H1 (cell line): ENCODE results near the gene TM9SF3. TPM values are rescaled to one million over a fixed set of nuclear protein-coding genes. Genes with fewer than 3 reads are reported as not detected.

ENCODE experiments used
- CTCF ChIA-PET: fragments of 300-600 bp; sonication (Branson Sonifier 250); formaldehyde crosslinking; loops from one replicate; lab custom pipeline; 2021; ENCODE audit not compliant: partially characterized antibody; lab: Charles Lee
- POLR2A ChIA-PET: fragments of 300-600 bp; sonication (Branson Sonifier 250); formaldehyde crosslinking; loops from one replicate; lab custom pipeline; 2021; ENCODE audit warnings: inconsistent platforms; ENCODE audit not compliant: partially characterized antibody; lab: Charles Lee
- DNase-seq, 2 experiments: peaks; one replicate each; pipeline versions ENCODE4 v3.0.0 to v3.0.0-alpha.2; 2010 to 2022; ENCODE audit warnings: low spot score in 2 of 2, low read depth in 1 of 2, mixed read lengths in 1 of 2
- FAIRE-seq: peaks from 2 replicates; lab custom pipeline; 2011; peaks lifted over from hg19 to GRCh38; lab: Jason Lieb, UNC
- H2AFZ ChIP-seq: 2 replicates; pipeline ENCODE4 v1.8.1; 2012; ENCODE audit warnings: low read length, inconsistent platforms
- H2AK5ac ChIP-seq: 2 replicates; pipeline ENCODE4 v1.6.1; 2013; ENCODE audit warnings: low read depth, low read length
- H2BK120ac ChIP-seq: replicated peaks from 2 replicates; pipeline ENCODE3; 2013; ENCODE audit warnings: low read depth, low read length, inconsistent platforms
- H2BK12ac ChIP-seq: 2 replicates; pipeline ENCODE4 v1.6.1; 2013; ENCODE audit warnings: low read depth, low read length
- H2BK15ac ChIP-seq: 2 replicates; pipeline ENCODE4 v1.6.1; 2013; ENCODE audit warnings: low read length
- H2BK20ac ChIP-seq: 2 replicates; pipeline ENCODE4 v1.6.1; 2013; ENCODE audit warnings: low read length
- H2BK5ac ChIP-seq: 2 replicates; pipeline ENCODE4 v1.6.1; 2013; ENCODE audit warnings: low read depth, low read length
- H3K14ac ChIP-seq: 2 replicates; pipeline ENCODE4 v1.6.1; 2013; ENCODE audit warnings: inconsistent platforms; ENCODE audit not compliant: insufficient read length
- H3K18ac ChIP-seq: 2 replicates; pipeline ENCODE4 v1.6.1; 2013; ENCODE audit warnings: low read length; ENCODE audit errors: extremely low read depth
- H3K23ac ChIP-seq: 2 replicates; pipeline ENCODE4 v1.6.1; 2013; ENCODE audit warnings: inconsistent platforms; ENCODE audit not compliant: insufficient read length
- H3K23me2 ChIP-seq: 2 replicates; pipeline ENCODE4 v1.6.1; 2013; ENCODE audit warnings: low read depth, low read length
- H3K27ac ChIP-seq: 2 replicates; pipeline ENCODE4 v1.6.1; 2011; ENCODE audit warnings: low read depth, low read length, inconsistent platforms
- H3K27me3 ChIP-seq, 4 experiments: replicated peaks in 1 of 4; 1 replicate in 1 of 4; 2 replicates in 3 of 4; pipeline versions ENCODE4 v1.6.1 to v1.8.1; 2011 to 2013; ENCODE audit warnings: low read length in 3 of 4, mild to moderate bottlenecking in 3 of 4, inconsistent platforms in 2 of 4, mixed read lengths in 2 of 4, moderate library complexity in 1 of 4; ENCODE audit not compliant: control insufficient read depth in 3 of 4, insufficient read depth in 3 of 4; ENCODE audit errors: extremely low read depth in 1 of 4
- H3K36me3 ChIP-seq, 4 experiments: 2 replicates each; pipeline versions ENCODE4 v1.6.1 to v1.8.1; 2011 to 2013; ENCODE audit warnings: mild to moderate bottlenecking in 4 of 4, low read length in 3 of 4, moderate library complexity in 2 of 4, control low read depth in 1 of 4, inconsistent platforms in 1 of 4; ENCODE audit not compliant: insufficient read depth in 4 of 4, control insufficient read depth in 2 of 4
- H3K4ac ChIP-seq: replicated peaks from 2 replicates; pipeline ENCODE3; 2013; ENCODE audit warnings: low read length, low read depth, mixed read lengths, inconsistent platforms; ENCODE audit not compliant: insufficient read length
- H3K4me1 ChIP-seq, 4 experiments: replicated peaks in 1 of 4; 1 replicate in 1 of 4; 2 replicates in 3 of 4; pipeline versions ENCODE4 v1.6.1 to v1.8.1; 2011 to 2013; ENCODE audit warnings: low read length in 3 of 4, inconsistent platforms in 2 of 4, mixed read lengths in 1 of 4; ENCODE audit not compliant: insufficient read depth in 4 of 4, control insufficient read depth in 3 of 4
- H3K4me2 ChIP-seq, 2 experiments: 2 replicates each; pipeline versions ENCODE4 v1.6.1 to v1.8.1; 2011 to 2013; ENCODE audit warnings: low read depth in 2 of 2, low read length in 2 of 2, control low read depth in 1 of 2, inconsistent platforms in 1 of 2, mild to moderate bottlenecking in 1 of 2; ENCODE audit not compliant: insufficient read depth in 1 of 2
- H3K4me3 ChIP-seq, 4 experiments: fragments of 200-600, 300-600 bp in 1 of 4; sonication (generic), shearing (Covaris generic), sonication (Bioruptor Twin) in 1 of 4; 2 replicates each; pipeline versions ENCODE4 v1.5.1 to v1.8.1; 2011 to 2016; ENCODE audit warnings: low read length in 4 of 4, low read depth in 3 of 4, control low read depth in 2 of 4, inconsistent platforms in 2 of 4, mild to moderate bottlenecking in 2 of 4, mixed read lengths in 1 of 4, moderate library complexity in 1 of 4; ENCODE audit not compliant: insufficient read depth in 2 of 4; ENCODE audit errors: extremely low read depth in 1 of 4
- H3K56ac ChIP-seq: replicated peaks from 2 replicates; pipeline ENCODE3; 2013; ENCODE audit warnings: low read depth, mild to moderate bottlenecking, mixed read lengths, low read length, inconsistent platforms; ENCODE audit not compliant: insufficient read length
- H3K79me1 ChIP-seq: 2 replicates; pipeline ENCODE4 v1.6.1; 2013; ENCODE audit warnings: low read depth, low read length, control low read depth
- H3K79me2 ChIP-seq, 2 experiments: 2 replicates each; pipeline versions ENCODE4 v1.6.1 to v1.8.1; 2012 to 2013; ENCODE audit warnings: low read length in 2 of 2, mild to moderate bottlenecking in 2 of 2, inconsistent platforms in 1 of 2; ENCODE audit not compliant: insufficient read depth in 2 of 2, control insufficient read depth in 1 of 2
- H3K9ac ChIP-seq, 4 experiments: replicated peaks in 1 of 4; 1 replicate in 1 of 4; 2 replicates in 3 of 4; pipeline versions ENCODE4 v1.6.1 to v1.8.1; 2011 to 2013; ENCODE audit warnings: low read depth in 3 of 4, low read length in 3 of 4, control low read depth in 2 of 4, mild to moderate bottlenecking in 2 of 4, moderate library complexity in 2 of 4, inconsistent platforms in 1 of 4; ENCODE audit errors: extremely low read depth in 1 of 4
- H3K9me3 ChIP-seq, 2 experiments: 2 replicates each; pipeline versions ENCODE4 v1.6.1 to v1.8.1; 2012 to 2013; ENCODE audit warnings: mild to moderate bottlenecking in 2 of 2, moderate library complexity in 2 of 2, control low read depth in 1 of 2, inconsistent platforms in 1 of 2, low read depth in 1 of 2, low read length in 1 of 2, mixed read lengths in 1 of 2; ENCODE audit not compliant: insufficient read depth in 2 of 2
- H4K20me1 ChIP-seq, 2 experiments: replicated peaks in 1 of 2; 2 replicates each; pipeline versions ENCODE3 to v1.8.1; 2011 to 2013; ENCODE audit warnings: inconsistent platforms in 2 of 2, low read length in 2 of 2, mild to moderate bottlenecking in 1 of 2; ENCODE audit not compliant: insufficient read depth in 2 of 2, control insufficient read depth in 1 of 2
- H4K5ac ChIP-seq: 2 replicates; pipeline ENCODE4 v1.6.1; 2013; ENCODE audit warnings: low read length, low read depth, mixed read lengths, inconsistent platforms; ENCODE audit not compliant: insufficient read length
- H4K8ac ChIP-seq: 2 replicates; pipeline ENCODE4 v1.8.0; 2013; ENCODE audit warnings: mild to moderate bottlenecking, moderate library complexity, low read length, inconsistent platforms; ENCODE audit not compliant: insufficient read depth; ENCODE audit errors: extremely low read depth
- H4K91ac ChIP-seq: replicated peaks from 2 replicates; pipeline ENCODE3; 2013; ENCODE audit warnings: low read length, mixed read lengths, inconsistent platforms; ENCODE audit not compliant: insufficient read length
- BACH1 ChIP-seq: IDR thresholded peaks from 2 replicates; pipeline ENCODE4 v1.6.1; 2012; ENCODE audit warnings: low read length, improper control_type of control experiment
- BRCA1 ChIP-seq: IDR thresholded peaks from 2 replicates; pipeline ENCODE4 v1.6.1; 2012; ENCODE audit warnings: low read depth, low read length, improper control_type of control experiment
- CTBP2 ChIP-seq: IDR thresholded peaks from 2 replicates; pipeline ENCODE4 v1.7.0; 2011; ENCODE audit warnings: borderline replicate concordance, mild to moderate bottlenecking, moderate library complexity, mixed read lengths, low read length; ENCODE audit not compliant: insufficient read depth, insufficient read length
- RAD21 ChIP-seq, 2 experiments: IDR thresholded peaks in 1 of 2; conservative IDR thresholded peaks in 1 of 2; 2 replicates each; pipeline ENCODE4 v1.6.1; 2011; ENCODE audit warnings: low read depth in 2 of 2, low read length in 2 of 2, improper control_type of control experiment in 1 of 2, inconsistent platforms in 1 of 2, mild to moderate bottlenecking in 1 of 2, moderate library complexity in 1 of 2
- RXRA ChIP-seq: IDR thresholded peaks from 2 replicates; pipeline ENCODE4 v1.6.1; 2011; ENCODE audit warnings: low read depth, mild to moderate bottlenecking, low read length, moderate library complexity; ENCODE audit not compliant: insufficient read depth
- SIN3A ChIP-seq, 2 experiments: IDR thresholded peaks in 1 of 2; conservative IDR thresholded peaks in 1 of 2; 2 replicates each; pipeline ENCODE4 v1.6.1; 2011 to 2012; ENCODE audit warnings: low read length in 2 of 2, improper control_type of control experiment in 1 of 2, low read depth in 1 of 2, mild to moderate bottlenecking in 1 of 2
- TBP ChIP-seq: IDR thresholded peaks from 2 replicates; pipeline ENCODE4 v1.6.1; 2011; ENCODE audit warnings: low read depth, low read length, improper control_type of control experiment
- TCF12 ChIP-seq: IDR thresholded peaks from 2 replicates; pipeline ENCODE4 v1.6.1; 2011; ENCODE audit warnings: low read depth, mild to moderate bottlenecking, low read length
- WGBS, 2 experiments: shearing (Covaris generic) in 1 of 2; methylation state at CpG; one replicate each; pipeline versions ENCODE4 v1.1.6 to v1.1.7; 2013 to 2015; ENCODE audit warnings: low lambda C conversion rate in 2 of 2, mixed read lengths in 2 of 2, inconsistent platforms in 1 of 2, low coverage in 1 of 2, missing lambda C conversion rate in 1 of 2; ENCODE audit not compliant: insufficient replicate concordance in 2 of 2, insufficient coverage in 1 of 2, insufficient read length in 1 of 2; ENCODE audit errors: extremely low coverage in 1 of 2, missing lambda C conversion rate in 1 of 2; 5-methylcytosine and 5-hydroxymethylcytosine counted together
- polyA plus RNA-seq, 7 experiments: library from polyadenylated mRNA; depleted of rRNA in 3 of 7; stranded (reverse) in 5 of 7; unstranded in 2 of 7; fragments of >200 nt in 5 of 7; fragments of 200-250 nt in 2 of 7; gene quantifications; 1 replicate in 5 of 7; 2 replicates in 1 of 7; 4 replicates in 1 of 7; pipeline versions ENCODE4 v1.2.1 to v1.2.3, GENCODE V29; 2011 to 2013; ENCODE audit warnings: missing spikeins in 2 of 7, mixed read lengths in 2 of 7
- total RNA-seq: library from RNA; stranded (reverse); fragmentation: NEBNext Ultra II Directional; extraction: Animal tissue kit (Norgen Biotek cat#: 25700); gene quantifications from 2 replicates; pipeline ENCODE4 v1.2.1, GENCODE V29; 2021

Gene TM9SF3
- total and polyA plus RNA-seq, 2 of the 8 experiments (the other 6 are each of a cell fraction or from before 2014, with no cell fraction given), result 123 to 127 TPM

GRCh38 chr10:96598846-96599245, 12.0 kb upstream of the TM9SF3 start:
- ChIA-PET CTCF (interaction anchor here (0.7 to 1.2 kb wide), 3 partner anchors 21 to 444 kb away, joined by 3 read pairs; partner anchors contain the start of gene TLL2), POLR2A (interaction anchor here (0.6 to 1.3 kb wide), 2 partner anchors 12 to 113 kb away, joined by 3 read pairs; partner anchors contain the start of gene TM9SF3)
- H3K79me2 ChIP-seq, result no peaks in the 10 kb centered on the region

More at GRCh38 chr10:96598846-96599245, 12.0 kb upstream of the TM9SF3 start:
- H2BK15ac ChIP-seq, result no peak overlapping the region
- no peaks in the 10 kb centered on the region for H4K20me1 ChIP-seq
- FAIRE-seq, result no peak
- H3K27me3 ChIP-seq, result 0 out of 7 replicates have a peak, but pooled peaks cover 0 to 2% (median 0%) of the 10 kb centered on the region in 4 experiments
- H3K14ac ChIP-seq, result no peak overlapping the region
- H2BK20ac ChIP-seq, result no peak overlapping the region
- no peak overlapping the region for H4K8ac ChIP-seq
- no peaks in the 10 kb centered on the region for H3K79me1 ChIP-seq
- no peak overlapping the region for H3K4me3 ChIP-seq
- H2BK120ac ChIP-seq, result no peak overlapping the region
- H3K4me1 ChIP-seq, result peaks cover 0 to 3% (median 0%) of the 10 kb centered on the region in 4 experiments; a peak in 1 of 7 replicates
- H3K4ac ChIP-seq, result no peak overlapping the region
- H3K36me3 ChIP-seq, result no peaks in the 10 kb centered on the region
- TF ChIP-seq TBP (no peak), CTBP2 (no peak), RAD21 (IDR thresholded peaks at IDR 0.05 in 1 of 2, conservative IDR thresholded peaks at IDR 0.05 in 1 of 2; ENCODE audit: low read depth in 2 of 2, low read length in 2 of 2) (no peak), TCF12 (no peak), BRCA1 (no peak), RXRA (no peak), SIN3A (conservative IDR thresholded peaks at IDR 0.05 in 1 of 2, IDR thresholded peaks at IDR 0.05 in 1 of 2; ENCODE audit: low read depth in 1 of 2, low read length in 2 of 2) (no peak), BACH1 (no peak)
- H3K9me3 ChIP-seq, result no peaks in the 10 kb centered on the region
- H3K18ac ChIP-seq, result no peak overlapping the region
- H3K9ac ChIP-seq, result no peak overlapping the region
- no peak overlapping the region for H2BK12ac ChIP-seq
- no peak for DNase-seq
- H2AK5ac ChIP-seq, result no peak overlapping the region
- 81% methylated on average over 4 of the region's 4 CpGs; no CpG with 5 or more reads in 1 of the 2 experiments for WGBS, 2 experiments
- H3K23ac ChIP-seq, result no peak overlapping the region
- no peak overlapping the region for H2BK5ac ChIP-seq
- H4K5ac ChIP-seq, result no peak overlapping the region
- no peak overlapping the region for H2AFZ ChIP-seq
- H3K23me2 ChIP-seq, result no peaks in the 10 kb centered on the region; the same call in 1 of the 2 replicates
- H3K4me2 ChIP-seq, result no peak overlapping the region
- no peak overlapping the region for H3K56ac ChIP-seq
- H4K91ac ChIP-seq, result no peak overlapping the region
- no peak overlapping the region for H3K27ac ChIP-seq
